A549 (cell line): Measurements from ENCODE around the gene MPC1L.

Experiments
- CHD2 ChIP-seq: fragments of 150-350 bp; IDR thresholded peaks from 2 replicates; pipeline ENCODE4 v1.6.1; 2014; ENCODE audit warnings: low read length; ENCODE audit not compliant: partially characterized antibody
- CTCF ChIP-seq: fragments of >200 bp; sonication (Bioruptor Twin); formaldehyde crosslinking; IDR thresholded peaks from 3 replicates; pipeline ENCODE4 v1.5.1; 2016
- EP300 ChIP-seq, 2 experiments: fragments of >200 bp; sonication (Bioruptor Twin); formaldehyde crosslinking; IDR thresholded peaks; 2 replicates in 1 of 2; 3 replicates in 1 of 2; pipeline ENCODE4 v1.6.1; 2016 to 2017
- HMGXB4 ChIP-seq: fragments of 250-450 bp; sonication (Bioruptor Pico); IDR thresholded peaks from 2 replicates; pipeline ENCODE4 v1.5.0; 2021; ENCODE audit warnings: mild to moderate bottlenecking, moderate library complexity, borderline replicate concordance
- MAZ ChIP-seq: fragments of 150-350 bp; IDR thresholded peaks from 2 replicates; pipeline ENCODE4 v1.6.1; 2014; ENCODE audit warnings: antibody characterized with exemption, low read depth, low read length, borderline replicate concordance
- RAD21 ChIP-seq, 2 experiments: fragments of >200 bp in 1 of 2; sonication (Bioruptor Twin) in 1 of 2; formaldehyde crosslinking in 1 of 2; IDR thresholded peaks in 1 of 2; conservative IDR thresholded peaks in 1 of 2; 2 replicates in 1 of 2; 3 replicates in 1 of 2; pipeline ENCODE4 v1.6.1; 2012 to 2018; ENCODE audit warnings: inconsistent platforms in 1 of 2
- TF ChIP-seq, protein P1 (sequence below): fragments of 200-600 bp; sonication (generic); IDR thresholded peaks from 2 replicates; pipeline ENCODE4 v1.6.1; 2016; ENCODE audit warnings: antibody characterized with exemption, mild to moderate bottlenecking, moderate library complexity

GRCh38 chrX:40647307-40648197 lies 24.3 kb downstream of the MPC1L start, which contains the start of gene CXorf38:
- no peak for TF ChIP-seq HMGXB4
- TF ChIP-seq, protein P1, sequence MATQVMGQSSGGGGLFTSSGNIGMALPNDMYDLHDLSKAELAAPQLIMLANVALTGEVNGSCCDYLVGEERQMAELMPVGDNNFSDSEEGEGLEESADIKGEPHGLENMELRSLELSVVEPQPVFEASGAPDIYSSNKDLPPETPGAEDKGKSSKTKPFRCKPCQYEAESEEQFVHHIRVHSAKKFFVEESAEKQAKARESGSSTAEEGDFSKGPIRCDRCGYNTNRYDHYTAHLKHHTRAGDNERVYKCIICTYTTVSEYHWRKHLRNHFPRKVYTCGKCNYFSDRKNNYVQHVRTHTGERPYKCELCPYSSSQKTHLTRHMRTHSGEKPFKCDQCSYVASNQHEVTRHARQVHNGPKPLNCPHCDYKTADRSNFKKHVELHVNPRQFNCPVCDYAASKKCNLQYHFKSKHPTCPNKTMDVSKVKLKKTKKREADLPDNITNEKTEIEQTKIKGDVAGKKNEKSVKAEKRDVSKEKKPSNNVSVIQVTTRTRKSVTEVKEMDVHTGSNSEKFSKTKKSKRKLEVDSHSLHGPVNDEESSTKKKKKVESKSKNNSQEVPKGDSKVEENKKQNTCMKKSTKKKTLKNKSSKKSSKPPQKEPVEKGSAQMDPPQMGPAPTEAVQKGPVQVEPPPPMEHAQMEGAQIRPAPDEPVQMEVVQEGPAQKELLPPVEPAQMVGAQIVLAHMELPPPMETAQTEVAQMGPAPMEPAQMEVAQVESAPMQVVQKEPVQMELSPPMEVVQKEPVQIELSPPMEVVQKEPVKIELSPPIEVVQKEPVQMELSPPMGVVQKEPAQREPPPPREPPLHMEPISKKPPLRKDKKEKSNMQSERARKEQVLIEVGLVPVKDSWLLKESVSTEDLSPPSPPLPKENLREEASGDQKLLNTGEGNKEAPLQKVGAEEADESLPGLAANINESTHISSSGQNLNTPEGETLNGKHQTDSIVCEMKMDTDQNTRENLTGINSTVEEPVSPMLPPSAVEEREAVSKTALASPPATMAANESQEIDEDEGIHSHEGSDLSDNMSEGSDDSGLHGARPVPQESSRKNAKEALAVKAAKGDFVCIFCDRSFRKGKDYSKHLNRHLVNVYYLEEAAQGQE, result no peak
- TF ChIP-seq MAZ, result no peak
- TF ChIP-seq EP300 (IDR thresholded peaks at IDR 0.05), result no peak
- no peak for TF ChIP-seq CTCF
- TF ChIP-seq RAD21 (conservative IDR thresholded peaks at IDR 0.05 in 1 of 2, IDR thresholded peaks at IDR 0.05 in 1 of 2), result no peak
- no peak for TF ChIP-seq CHD2
